Measurements from ENCODE around the gene ARL3. TPM values are rescaled to one million over a fixed set of nuclear protein-coding genes. Genes with fewer than 3 reads are reported as not detected.

ARL3 gene, protein sequence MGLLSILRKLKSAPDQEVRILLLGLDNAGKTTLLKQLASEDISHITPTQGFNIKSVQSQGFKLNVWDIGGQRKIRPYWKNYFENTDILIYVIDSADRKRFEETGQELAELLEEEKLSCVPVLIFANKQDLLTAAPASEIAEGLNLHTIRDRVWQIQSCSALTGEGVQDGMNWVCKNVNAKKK
- 1 to 10 TPM; 7.1 to 9.8 (median 9.1) TPM for total RNA-seq

- Histone ChIP-seq H3K4me1 (peaks cover 0 to 61% (median 6%) of the 10 kb centered on the region in 3 donors), H3K27me3 (no peaks in the 10 kb centered on the region), H3K27ac (peak within 1 kb of the TSS; percentile 66 to 96 (median 90)), H3K9me3 (no peaks in the 10 kb centered on the region), H3K36me3 (no peaks in the 10 kb centered on the region), H3K4me3 (peak within 1 kb of the TSS; percentile 70 to 84)
- no CpG with 5 or more reads among the region's 62 CpGs for WGBS, 2 donors (ENCODE audit: low coverage in 1 of 2)
- TF ChIP-seq EP300 (IDR thresholded peaks at IDR 0.05) (no peak), POLR2A (IDR thresholded peaks at IDR 0.05) (peak; percentile 46 to 48), POLR2AphosphoS5 (IDR thresholded peaks at IDR 0.05) (peak; percentile 77)
- TF ChIP-seq, protein P1, sequence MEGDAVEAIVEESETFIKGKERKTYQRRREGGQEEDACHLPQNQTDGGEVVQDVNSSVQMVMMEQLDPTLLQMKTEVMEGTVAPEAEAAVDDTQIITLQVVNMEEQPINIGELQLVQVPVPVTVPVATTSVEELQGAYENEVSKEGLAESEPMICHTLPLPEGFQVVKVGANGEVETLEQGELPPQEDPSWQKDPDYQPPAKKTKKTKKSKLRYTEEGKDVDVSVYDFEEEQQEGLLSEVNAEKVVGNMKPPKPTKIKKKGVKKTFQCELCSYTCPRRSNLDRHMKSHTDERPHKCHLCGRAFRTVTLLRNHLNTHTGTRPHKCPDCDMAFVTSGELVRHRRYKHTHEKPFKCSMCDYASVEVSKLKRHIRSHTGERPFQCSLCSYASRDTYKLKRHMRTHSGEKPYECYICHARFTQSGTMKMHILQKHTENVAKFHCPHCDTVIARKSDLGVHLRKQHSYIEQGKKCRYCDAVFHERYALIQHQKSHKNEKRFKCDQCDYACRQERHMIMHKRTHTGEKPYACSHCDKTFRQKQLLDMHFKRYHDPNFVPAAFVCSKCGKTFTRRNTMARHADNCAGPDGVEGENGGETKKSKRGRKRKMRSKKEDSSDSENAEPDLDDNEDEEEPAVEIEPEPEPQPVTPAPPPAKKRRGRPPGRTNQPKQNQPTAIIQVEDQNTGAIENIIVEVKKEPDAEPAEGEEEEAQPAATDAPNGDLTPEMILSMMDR (IDR thresholded peaks at IDR 0.05): peak in 3 of 4 experiments; percentile 43 to 63 (median 51)
- ATAC-seq: peak; percentile 98
These were observed at the start of gene ARL3 for GRCh38 chr10:102713814-102714620. Gene ARL3 (minus strand): TSS chr10:102714397. CDS start chr10:102714275, 122 bp downstream.

GRCh38 chr10:102763037-102763607 lies 48.9 kb upstream of the ARL3 start:
- TF ChIP-seq POLR2AphosphoS5 (IDR thresholded peaks at IDR 0.05) (no peak), EP300 (IDR thresholded peaks at IDR 0.05) (no peak), POLR2A (IDR thresholded peaks at IDR 0.05) (no peak)
- TF ChIP-seq, protein P1 (IDR thresholded peaks at IDR 0.05): no peak
- no peaks in the 10 kb centered on the region for H3K9me3 ChIP-seq
- no peak overlapping the region for H3K4me3 ChIP-seq
- no peaks in the 10 kb centered on the region for H3K27me3 ChIP-seq
- ATAC-seq: no peak
- peaks cover 0 to 98% (median 8%) of the 10 kb centered on the region in 3 donors for H3K4me1 ChIP-seq
- peaks cover 0 to 9% of the 10 kb centered on the region in 2 donors for H3K36me3 ChIP-seq
- H3K27ac ChIP-seq: peak overlapping the region in 2 of 4 donors; percentile 45 to 56
- WGBS, 2 donors (ENCODE audit: low coverage in 1 of 2): 60 to 79% methylated on average over 3 to 6 of the region's 7 CpGs

DNA sequence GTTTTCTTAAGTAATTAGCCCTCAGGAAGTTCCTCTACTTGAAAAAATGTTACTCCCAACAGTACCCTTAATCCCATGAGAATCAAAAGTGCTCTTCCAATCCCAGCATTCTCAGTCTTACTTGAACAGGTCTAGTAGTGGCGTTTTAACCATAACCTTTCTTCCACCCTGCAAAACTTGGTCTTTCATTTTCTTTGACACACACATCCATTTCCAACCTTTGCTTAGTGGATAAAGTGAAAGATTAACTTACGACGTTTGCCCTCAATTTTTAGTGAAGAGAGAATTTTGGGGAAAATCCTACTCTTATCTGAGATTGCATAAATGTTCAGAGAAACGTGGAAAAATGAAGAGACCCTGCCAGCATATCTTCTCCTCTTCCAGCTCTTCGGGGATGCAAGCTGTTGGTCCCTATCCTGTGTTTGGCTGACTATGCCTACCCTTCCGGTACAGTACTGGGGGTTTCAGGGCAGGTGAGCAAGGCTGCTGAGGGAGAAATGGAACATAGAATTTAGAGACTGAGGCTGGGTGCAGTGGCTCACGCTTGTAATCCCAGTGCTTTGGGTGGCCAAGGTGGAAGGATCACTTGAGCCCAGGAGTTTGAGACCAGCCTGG lies 48.3 kb upstream of the ARL3 start:
- H3K4me3 ChIP-seq: no peak overlapping the region
- peak overlapping the region in 2 of 4 donors; percentile 28 to 45 for H3K27ac ChIP-seq
- peaks cover 0 to 98% (median 8%) of the 10 kb centered on the region in 3 donors for H3K4me1 ChIP-seq
- H3K27me3 ChIP-seq: no peaks in the 10 kb centered on the region
- TF ChIP-seq POLR2AphosphoS5 (IDR thresholded peaks at IDR 0.05): no peak
- TF ChIP-seq, protein P1 (IDR thresholded peaks at IDR 0.05): no peak
- no peak for TF ChIP-seq EP300 (IDR thresholded peaks at IDR 0.05)
- no peak for TF ChIP-seq POLR2A (IDR thresholded peaks at IDR 0.05)
- H3K36me3 ChIP-seq: peaks cover 0 to 9% of the 10 kb centered on the region in 2 donors
- no peaks in the 10 kb centered on the region for H3K9me3 ChIP-seq
- WGBS, 2 donors (ENCODE audit: low coverage in 1 of 2): 66 to 81% methylated on average over 4 to 7 of the region's 7 CpGs
- no peak for ATAC-seq

DNA sequence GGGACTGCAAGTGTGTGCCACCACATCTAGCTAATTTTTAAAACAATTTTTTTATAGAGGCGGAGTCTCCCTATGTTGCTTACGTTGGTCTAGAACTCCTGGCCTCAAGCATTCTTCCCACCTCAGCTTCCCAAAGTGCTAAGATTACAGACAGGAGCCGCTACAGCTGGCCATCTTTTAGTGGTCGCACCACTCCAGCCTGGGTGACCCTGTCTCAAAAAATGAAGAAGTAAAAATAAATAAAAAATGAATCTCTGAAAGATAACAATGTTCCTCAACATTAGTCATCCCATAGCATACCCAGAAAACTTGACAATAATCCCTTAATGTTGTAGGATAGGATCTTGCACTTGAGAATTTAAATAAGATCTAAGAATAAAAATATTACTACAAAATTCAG lies 47.8 kb upstream of the ARL3 start:
- Histone ChIP-seq H3K27me3 (no peaks in the 10 kb centered on the region), H3K4me1 (peaks cover 0 to 92% (median 8%) of the 10 kb centered on the region in 3 donors), H3K9me3 (no peaks in the 10 kb centered on the region), H3K36me3 (peaks cover 0 to 9% of the 10 kb centered on the region in 2 donors), H3K27ac (peak overlapping the region in 2 of 4 donors; percentile 39 to 76), H3K4me3 (no peak overlapping the region)
- 87% methylated on average over 4 of the region's 4 CpGs; no CpG with 5 or more reads in 1 of the 2 donors for WGBS, 2 donors (ENCODE audit: low coverage in 1 of 2)
- ATAC-seq: no peak
- TF ChIP-seq POLR2AphosphoS5 (IDR thresholded peaks at IDR 0.05): no peak
- TF ChIP-seq EP300 (IDR thresholded peaks at IDR 0.05): no peak
- TF ChIP-seq, protein P1 (IDR thresholded peaks at IDR 0.05): no peak
- no peak for TF ChIP-seq POLR2A (IDR thresholded peaks at IDR 0.05)

Measured in gastroesophageal sphincter (tissue), 4 donors.